Retinal pigment epithelial cell (primary cell): Measurements from ENCODE around the gene CREBBP.

Source experiments
- DNase-seq: peaks from one replicate; pipeline ENCODE4 v3.0.0-alpha.2; 2010; ENCODE audit warnings: low read depth
- H3K4me3 ChIP-seq: 2 replicates; pipeline ENCODE4 v1.5.1; 2011; ENCODE audit warnings: mild to moderate bottlenecking, low read length, control low read depth, moderate library complexity
- TF ChIP-seq, protein P1 (sequence below): conservative IDR thresholded peaks from 2 replicates; pipeline ENCODE4 v1.5.1; 2011; ENCODE audit warnings: low read depth, low read length, control low read depth, inconsistent platforms

The CREBBP gene

DNA sequence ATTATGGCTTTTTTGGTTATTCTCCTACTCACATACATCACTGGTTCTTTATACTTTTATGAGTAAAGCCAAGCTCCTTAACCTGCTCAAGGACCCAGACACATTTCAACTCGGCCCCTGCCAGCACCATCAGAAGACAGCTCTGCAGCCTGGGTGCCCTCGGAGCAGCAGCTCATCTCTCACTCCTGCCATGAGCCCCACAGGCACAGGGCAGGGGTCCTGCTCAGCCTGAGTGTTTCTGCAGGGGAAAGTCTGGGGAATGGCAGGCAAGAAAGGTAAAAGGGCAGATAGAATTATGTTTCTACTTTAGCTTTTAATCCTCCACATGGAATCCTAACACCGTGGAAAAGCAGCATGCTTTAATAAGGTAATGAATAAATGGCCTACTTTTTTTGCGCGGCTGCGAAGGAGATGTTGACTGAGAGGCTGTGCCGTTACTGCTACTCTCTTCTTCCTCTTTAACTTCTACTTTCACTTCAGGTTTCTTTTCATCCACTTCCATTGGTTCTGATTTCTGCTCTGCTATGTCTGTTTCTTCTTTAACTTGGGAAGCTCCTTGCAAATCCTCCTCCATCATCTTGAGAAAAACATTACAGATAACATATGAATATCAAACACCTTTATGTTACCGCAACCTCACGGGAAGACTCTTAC lies 113.1 kb downstream of the CREBBP start:
- no peak overlapping the region for H3K4me3 ChIP-seq
- TF ChIP-seq, protein P1, sequence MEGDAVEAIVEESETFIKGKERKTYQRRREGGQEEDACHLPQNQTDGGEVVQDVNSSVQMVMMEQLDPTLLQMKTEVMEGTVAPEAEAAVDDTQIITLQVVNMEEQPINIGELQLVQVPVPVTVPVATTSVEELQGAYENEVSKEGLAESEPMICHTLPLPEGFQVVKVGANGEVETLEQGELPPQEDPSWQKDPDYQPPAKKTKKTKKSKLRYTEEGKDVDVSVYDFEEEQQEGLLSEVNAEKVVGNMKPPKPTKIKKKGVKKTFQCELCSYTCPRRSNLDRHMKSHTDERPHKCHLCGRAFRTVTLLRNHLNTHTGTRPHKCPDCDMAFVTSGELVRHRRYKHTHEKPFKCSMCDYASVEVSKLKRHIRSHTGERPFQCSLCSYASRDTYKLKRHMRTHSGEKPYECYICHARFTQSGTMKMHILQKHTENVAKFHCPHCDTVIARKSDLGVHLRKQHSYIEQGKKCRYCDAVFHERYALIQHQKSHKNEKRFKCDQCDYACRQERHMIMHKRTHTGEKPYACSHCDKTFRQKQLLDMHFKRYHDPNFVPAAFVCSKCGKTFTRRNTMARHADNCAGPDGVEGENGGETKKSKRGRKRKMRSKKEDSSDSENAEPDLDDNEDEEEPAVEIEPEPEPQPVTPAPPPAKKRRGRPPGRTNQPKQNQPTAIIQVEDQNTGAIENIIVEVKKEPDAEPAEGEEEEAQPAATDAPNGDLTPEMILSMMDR, result no peak
- DNase-seq, result no peak

DNA sequence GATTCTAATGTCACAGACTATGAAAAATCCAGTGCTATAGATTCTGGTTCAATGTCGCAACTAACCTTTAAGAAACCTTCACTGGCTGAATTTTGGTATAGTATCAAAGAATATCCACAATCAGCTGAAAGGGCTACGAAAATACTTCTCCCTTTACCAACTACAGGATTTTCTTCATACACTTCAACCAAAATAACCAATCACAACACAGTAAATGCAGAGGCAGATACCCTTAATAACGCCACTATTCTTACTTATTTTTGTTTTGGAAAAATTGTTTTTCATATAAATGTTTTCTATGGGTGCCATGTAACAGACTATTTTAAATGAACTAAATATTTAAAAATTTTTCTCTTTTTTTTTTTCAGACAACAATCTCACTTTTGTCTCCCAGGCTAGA lies 114.3 kb downstream of the CREBBP start:
- TF ChIP-seq, protein P1, result no peak
- no peak overlapping the region for H3K4me3 ChIP-seq
- no peak for DNase-seq

DNA sequence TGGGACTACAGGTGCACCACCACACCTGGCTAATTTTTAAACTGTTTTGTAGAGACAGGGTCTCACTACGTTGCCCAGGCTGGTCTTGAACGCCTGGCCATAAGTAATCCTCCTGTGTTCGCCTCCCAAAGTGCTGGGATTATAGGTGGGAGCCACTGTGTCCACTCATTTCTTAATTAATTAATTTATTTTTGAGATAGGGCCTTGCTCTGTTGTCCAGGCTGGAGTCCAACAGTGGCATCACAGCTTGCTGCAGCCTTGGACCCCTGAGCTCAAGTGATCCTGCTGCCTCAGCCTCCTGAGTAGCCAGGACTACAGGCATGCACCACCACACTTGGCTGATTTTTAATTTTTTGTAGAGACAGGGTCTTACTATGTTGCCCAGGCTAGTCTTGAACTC lies 116.1 kb downstream of the CREBBP start:
- no peak for DNase-seq
- no peak overlapping the region for H3K4me3 ChIP-seq
- TF ChIP-seq, protein P1, result no peak

DNA sequence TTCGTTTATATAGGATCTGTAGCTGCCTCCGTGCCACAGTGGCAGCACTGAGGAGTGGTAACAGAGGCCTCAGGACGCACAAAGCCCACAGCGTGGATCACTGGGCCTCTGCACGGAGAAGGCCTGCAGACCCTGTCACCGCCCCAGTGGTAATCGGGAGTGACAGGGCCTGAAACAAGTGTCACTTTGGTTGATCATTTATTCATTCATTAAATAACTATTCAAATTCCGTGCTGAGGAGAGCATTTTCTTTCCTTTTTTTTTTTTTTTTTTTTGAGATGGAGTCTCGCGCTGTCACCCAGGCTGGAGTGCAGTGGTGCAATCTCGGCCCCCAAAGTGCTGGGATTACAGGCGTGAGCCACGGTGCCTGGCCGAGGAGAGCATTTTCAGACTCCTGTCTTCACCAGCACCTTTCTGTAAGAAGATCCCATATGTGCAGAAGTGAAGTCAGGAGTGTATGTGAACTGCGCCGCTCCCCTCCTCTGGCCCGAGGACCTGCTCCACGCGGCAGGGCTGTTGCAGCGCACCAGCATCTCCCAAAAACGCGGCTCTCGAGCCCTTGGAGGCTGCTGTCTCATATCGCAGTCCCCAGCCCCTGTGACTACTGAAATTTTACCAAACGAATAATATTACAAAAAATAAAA lies 118.3 kb downstream of the CREBBP start:
- TF ChIP-seq, protein P1, result no peak
- H3K4me3 ChIP-seq, result no peak overlapping the region
- no peak for DNase-seq

DNA sequence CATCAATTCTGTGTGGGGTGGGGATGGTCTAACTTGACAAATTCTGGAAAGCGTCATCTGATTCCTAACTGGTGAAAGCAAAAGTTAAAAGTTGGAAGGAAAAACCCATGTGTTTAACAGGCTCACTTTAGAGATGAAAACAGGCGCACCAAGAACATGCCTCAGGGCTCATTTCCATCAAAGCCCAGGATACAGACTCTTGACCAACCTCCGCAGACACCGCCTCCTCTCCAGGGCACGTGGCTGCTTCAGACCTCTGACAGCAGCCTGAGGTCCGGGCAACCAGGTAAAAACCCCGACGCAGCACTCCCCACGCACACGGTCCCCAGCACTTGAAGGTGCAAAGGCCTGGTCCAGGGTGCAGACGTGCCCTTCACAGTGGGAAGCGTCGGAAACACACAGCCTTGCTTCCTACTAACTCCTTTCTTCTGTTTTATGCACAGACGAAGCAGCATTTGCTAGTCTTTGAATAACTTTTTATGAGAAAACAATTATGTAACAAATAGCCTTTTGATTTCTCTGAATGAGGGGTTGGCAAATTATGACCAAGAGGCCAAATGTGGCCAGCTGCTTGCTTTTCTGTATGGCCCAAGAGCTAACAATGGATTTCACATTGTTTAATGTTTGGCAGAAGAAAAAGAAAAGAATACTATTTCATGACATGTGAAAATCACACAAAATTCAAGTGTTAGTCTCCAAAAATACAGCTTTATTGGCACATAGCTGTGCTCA lies 119.0 kb downstream of the CREBBP start:
- H3K4me3 ChIP-seq, result no peak overlapping the region
- DNase-seq, result no peak
- TF ChIP-seq, protein P1, result no peak

DNA sequence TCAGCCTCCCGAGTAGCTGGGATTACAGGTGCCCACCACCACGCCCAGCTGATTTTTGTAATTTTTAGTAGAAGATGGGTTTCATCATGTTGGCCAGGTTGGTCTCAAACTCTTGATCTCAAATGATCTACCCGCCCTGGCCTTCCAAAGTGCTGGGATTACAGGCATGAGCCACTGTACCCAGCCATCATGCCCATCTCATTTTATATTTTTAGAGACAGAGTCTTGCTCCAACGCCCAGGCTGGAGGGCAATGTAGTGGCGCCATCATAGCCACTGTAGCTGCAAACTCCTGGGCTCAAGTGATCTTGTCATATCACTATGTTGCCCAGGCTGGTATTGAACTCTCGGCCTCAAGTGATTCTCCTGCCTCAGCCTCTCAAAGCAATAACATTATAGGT lies 120.0 kb downstream of the CREBBP start:
- TF ChIP-seq, protein P1, result no peak
- H3K4me3 ChIP-seq, result no peak overlapping the region
- no peak for DNase-seq
